Liver (tissue), 9 donors: Measurements from ENCODE around the gene LHFPL5. TPM values are rescaled to one million over a fixed set of nuclear protein-coding genes. Genes with fewer than 3 reads are reported as not detected.

Experiments
- DNase-seq: peaks from one replicate; pipeline ENCODE4 v3.0.0-alpha.2; 2017; ENCODE audit warnings: low spot score
- H3K27ac ChIP-seq, 2 donors: one replicate each; pipeline ENCODE4 v1.7.0; 2013; ENCODE audit warnings: inconsistent platforms in 2 of 2, low read length in 2 of 2, control low read depth in 1 of 2, low read depth in 1 of 2, mild to moderate bottlenecking in 1 of 2
- H3K27me3 ChIP-seq, 4 donors: one replicate each; pipeline versions ENCODE4 v1.6.1 to v1.7.0; 2013; ENCODE audit warnings: low read length in 3 of 4, inconsistent platforms in 1 of 4, mild to moderate bottlenecking in 1 of 4, moderate library complexity in 1 of 4; ENCODE audit not compliant: control insufficient read depth in 4 of 4, insufficient read depth in 4 of 4
- H3K36me3 ChIP-seq, 4 donors: one replicate each; pipeline versions ENCODE4 v1.6.1 to v1.7.0; 2013; ENCODE audit warnings: low read length in 3 of 4, mild to moderate bottlenecking in 3 of 4, low read depth in 1 of 4, moderate library complexity in 1 of 4; ENCODE audit not compliant: control insufficient read depth in 4 of 4, insufficient read depth in 3 of 4
- H3K4me1 ChIP-seq, 4 donors: one replicate each; pipeline versions ENCODE4 v1.6.1 to v1.7.0; 2013; ENCODE audit warnings: low read length in 3 of 4, mild to moderate bottlenecking in 3 of 4, moderate library complexity in 1 of 4; ENCODE audit not compliant: control insufficient read depth in 4 of 4, insufficient read depth in 4 of 4
- H3K4me3 ChIP-seq, 3 donors: one replicate each; pipeline versions ENCODE4 v1.6.1 to v1.7.0; 2013; ENCODE audit warnings: low read length in 3 of 3, control low read depth in 1 of 3, low read depth in 1 of 3, mild to moderate bottlenecking in 1 of 3
- H3K9ac ChIP-seq, 2 donors: one replicate each; pipeline ENCODE4 v1.7.0; 2013; ENCODE audit warnings: low read length in 2 of 2, mild to moderate bottlenecking in 2 of 2, moderate library complexity in 2 of 2, control low read depth in 1 of 2, low read depth in 1 of 2
- H3K9me3 ChIP-seq, 4 donors: one replicate each; pipeline versions ENCODE4 v1.6.1 to v1.7.0; 2013; ENCODE audit warnings: low read length in 3 of 4; ENCODE audit not compliant: control insufficient read depth in 4 of 4
- EGR1 ChIP-seq, 2 donors: IDR thresholded peaks; 2 replicates each; pipeline ENCODE4 v1.6.1; 2016 to 2018; ENCODE audit warnings: antibody characterized with exemption in 2 of 2, low read depth in 2 of 2
- FOXA1 ChIP-seq: IDR thresholded peaks from 2 replicates; pipeline ENCODE4 v1.6.1; 2016; ENCODE audit warnings: antibody characterized with exemption
- FOXA2 ChIP-seq: IDR thresholded peaks from 2 replicates; pipeline ENCODE4 v1.6.1; 2016; ENCODE audit warnings: antibody characterized with exemption
- GABPA ChIP-seq, 2 donors: IDR thresholded peaks in 1 of 2; conservative IDR thresholded peaks in 1 of 2; 2 replicates each; pipeline ENCODE4 v1.6.1; 2016; ENCODE audit warnings: antibody characterized with exemption in 2 of 2, mild to moderate bottlenecking in 1 of 2, moderate library complexity in 1 of 2
- HNF4A ChIP-seq, 2 donors: conservative IDR thresholded peaks; 2 replicates each; pipeline ENCODE4 v1.6.1; 2016; ENCODE audit warnings: antibody characterized with exemption in 2 of 2, mild to moderate bottlenecking in 2 of 2
- JUND ChIP-seq, 2 donors: IDR thresholded peaks; 2 replicates each; pipeline ENCODE4 v1.6.1; 2016; ENCODE audit warnings: antibody characterized with exemption in 2 of 2
- NR2F2 ChIP-seq: IDR thresholded peaks from 2 replicates; pipeline ENCODE4 v1.6.1; 2016; ENCODE audit warnings: antibody characterized with exemption
- REST ChIP-seq: IDR thresholded peaks from 2 replicates; pipeline ENCODE4 v1.6.1; 2016; ENCODE audit warnings: antibody characterized with exemption, mild to moderate bottlenecking
- RXRA ChIP-seq, 2 donors: IDR thresholded peaks; 2 replicates each; pipeline ENCODE4 v1.6.1; 2017 to 2018; ENCODE audit warnings: antibody characterized with exemption in 2 of 2, mild to moderate bottlenecking in 1 of 2
- SP1 ChIP-seq: IDR thresholded peaks from 2 replicates; pipeline ENCODE4 v1.6.1; 2018; ENCODE audit warnings: antibody characterized with exemption, mild to moderate bottlenecking
- TAF1 ChIP-seq: conservative IDR thresholded peaks from 2 replicates; pipeline ENCODE4 v1.6.1; 2016; ENCODE audit warnings: antibody characterized with exemption, mild to moderate bottlenecking
- YY1 ChIP-seq: IDR thresholded peaks from 2 replicates; pipeline ENCODE4 v1.6.1; 2016; ENCODE audit warnings: antibody characterized with exemption, mild to moderate bottlenecking
- WGBS: extraction: QIAGEN DNeasy Blood & Tissue Kit; methylation state at CpG from one replicate; pipeline ENCODE4 v1.1.7; 2013; 5-methylcytosine and 5-hydroxymethylcytosine counted together
- polyA plus RNA-seq, 2 donors: library from polyadenylated mRNA; stranded (reverse) in 1 of 2; unstranded in 1 of 2; fragments of 200-250 nt in 1 of 2; fragments of >200 nt in 1 of 2; fragmentation: Nextera tagmentation in 1 of 2; extraction: Ambion mirVana in 1 of 2; gene quantifications; one replicate each; pipeline versions ENCODE4 v1.2.1 to v1.2.3, GENCODE V29; 2013 to 2015
- total RNA-seq, 2 donors: library from RNA; depleted of rRNA; stranded (reverse); fragments of >200 nt; gene quantifications; one replicate each; pipeline ENCODE4 v1.2.3, GENCODE V29; 2014
- TF ChIP-seq, protein P1 (sequence below): IDR thresholded peaks from 2 replicates; pipeline ENCODE4 v1.6.1; 2016; ENCODE audit warnings: antibody characterized with exemption
- TF ChIP-seq, protein P2 (sequence below): IDR thresholded peaks from 2 replicates; pipeline ENCODE4 v1.6.1; 2016; ENCODE audit warnings: antibody characterized with exemption
- TF ChIP-seq, protein P3 (sequence below): IDR thresholded peaks from 2 replicates; pipeline ENCODE4 v1.6.1; 2016; ENCODE audit warnings: antibody characterized with exemption
- donor health status: healthy.
- donor health status: healthy.
- donor health status: healthy.
- donor health status: healthy.
- donor health status: healthy.

LHFPL5 gene
- total and polyA plus RNA-seq, 4 donors = not detected

DNA sequence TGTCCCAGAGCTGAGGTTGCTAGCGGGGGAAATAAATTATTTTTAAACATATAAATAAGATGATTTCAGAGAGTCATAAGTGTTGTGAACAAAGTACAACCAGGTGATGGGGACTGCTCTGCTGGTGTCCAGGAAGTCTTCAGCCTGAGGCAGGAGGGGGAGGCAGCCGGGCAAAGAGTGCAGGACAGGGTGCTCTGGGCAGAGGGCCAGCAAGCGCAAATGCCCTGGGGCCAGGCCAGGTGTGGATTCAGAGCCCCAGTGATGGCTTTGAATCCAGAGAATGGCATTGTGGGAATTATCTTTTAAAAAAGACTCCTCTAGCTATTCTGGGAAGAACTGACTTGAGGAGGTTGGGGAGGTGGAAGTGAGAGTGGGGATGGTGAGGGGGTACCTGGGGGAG, 22.7 kb upstream of the LHFPL5 start:
- no peak for DNase-seq
- 40% methylated on average over 3 of the region's 3 CpGs for WGBS
- no peak overlapping the region for H3K4me3 ChIP-seq

DNA sequence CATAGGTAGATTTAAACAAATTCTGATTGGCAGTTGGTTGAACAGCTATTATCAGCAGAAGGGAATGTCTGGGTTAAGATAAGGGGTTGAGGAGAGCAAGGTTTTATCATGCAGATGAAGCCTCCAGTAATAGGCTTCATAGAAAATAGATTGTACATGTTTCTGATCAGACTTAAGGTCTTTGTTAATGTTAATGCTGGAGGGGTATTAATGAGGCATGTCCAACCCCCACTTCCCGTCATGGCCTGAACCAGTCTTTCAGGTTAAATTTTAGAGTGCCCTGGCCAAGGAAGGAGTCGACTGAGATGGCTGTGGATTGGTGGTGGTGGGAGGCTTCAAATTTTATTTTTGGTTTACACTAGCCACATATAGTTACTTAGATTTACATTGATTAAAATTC, 21.0 kb upstream of the LHFPL5 start:
- H3K27ac ChIP-seq = no peak overlapping the region
- no peak overlapping the region for H3K4me3 ChIP-seq
- TF ChIP-seq, protein P1, sequence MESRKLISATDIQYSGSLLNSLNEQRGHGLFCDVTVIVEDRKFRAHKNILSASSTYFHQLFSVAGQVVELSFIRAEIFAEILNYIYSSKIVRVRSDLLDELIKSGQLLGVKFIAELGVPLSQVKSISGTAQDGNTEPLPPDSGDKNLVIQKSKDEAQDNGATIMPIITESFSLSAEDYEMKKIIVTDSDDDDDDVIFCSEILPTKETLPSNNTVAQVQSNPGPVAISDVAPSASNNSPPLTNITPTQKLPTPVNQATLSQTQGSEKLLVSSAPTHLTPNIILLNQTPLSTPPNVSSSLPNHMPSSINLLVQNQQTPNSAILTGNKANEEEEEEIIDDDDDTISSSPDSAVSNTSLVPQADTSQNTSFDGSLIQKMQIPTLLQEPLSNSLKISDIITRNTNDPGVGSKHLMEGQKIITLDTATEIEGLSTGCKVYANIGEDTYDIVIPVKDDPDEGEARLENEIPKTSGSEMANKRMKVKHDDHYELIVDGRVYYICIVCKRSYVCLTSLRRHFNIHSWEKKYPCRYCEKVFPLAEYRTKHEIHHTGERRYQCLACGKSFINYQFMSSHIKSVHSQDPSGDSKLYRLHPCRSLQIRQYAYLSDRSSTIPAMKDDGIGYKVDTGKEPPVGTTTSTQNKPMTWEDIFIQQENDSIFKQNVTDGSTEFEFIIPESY = no peak
- TF ChIP-seq FOXA1 = no peak
- no peak for TF ChIP-seq RXRA (IDR thresholded peaks at IDR 0.05)
- no peak for TF ChIP-seq FOXA2
- no peak for TF ChIP-seq SP1
- TF ChIP-seq, protein P2, sequence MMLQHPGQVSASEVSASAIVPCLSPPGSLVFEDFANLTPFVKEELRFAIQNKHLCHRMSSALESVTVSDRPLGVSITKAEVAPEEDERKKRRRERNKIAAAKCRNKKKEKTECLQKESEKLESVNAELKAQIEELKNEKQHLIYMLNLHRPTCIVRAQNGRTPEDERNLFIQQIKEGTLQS = no peak
- TF ChIP-seq EGR1 (IDR thresholded peaks at IDR 0.05; ENCODE audit: low read depth in 2 of 2) = no peak
- TF ChIP-seq REST = no peak
- no peak for TF ChIP-seq TAF1
- TF ChIP-seq, protein P3, sequence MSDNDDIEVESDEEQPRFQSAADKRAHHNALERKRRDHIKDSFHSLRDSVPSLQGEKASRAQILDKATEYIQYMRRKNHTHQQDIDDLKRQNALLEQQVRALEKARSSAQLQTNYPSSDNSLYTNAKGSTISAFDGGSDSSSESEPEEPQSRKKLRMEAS = no peak
- TF ChIP-seq GABPA (IDR thresholded peaks at IDR 0.05 in 1 of 2, conservative IDR thresholded peaks at IDR 0.05 in 1 of 2) = no peak
- TF ChIP-seq NR2F2 = no peak
- TF ChIP-seq YY1 = no peak
- no peak for TF ChIP-seq HNF4A (conservative IDR thresholded peaks at IDR 0.05)
- TF ChIP-seq JUND (IDR thresholded peaks at IDR 0.05) = no peak
- WGBS = 83% methylated on average over 2 of the region's 2 CpGs
- no peaks in the 10 kb centered on the region for H3K9me3 ChIP-seq
- DNase-seq = no peak
- H3K9ac ChIP-seq = no peak overlapping the region
- no peaks in the 10 kb centered on the region for H3K36me3 ChIP-seq
- peaks cover 0 to 3% (median 2%) of the 10 kb centered on the region in 4 donors for H3K4me1 ChIP-seq
- H3K27me3 ChIP-seq = peaks cover 0 to 3% (median 0%) of the 10 kb centered on the region in 4 donors

More for the DNA sequence above, 22.7 kb upstream of the LHFPL5 start:
- Histone ChIP-seq H3K36me3 (no peaks in the 10 kb centered on the region), H3K9me3 (no peaks in the 10 kb centered on the region), H3K9ac (no peak overlapping the region), H3K27me3 (peaks cover 0 to 3% (median 0%) of the 10 kb centered on the region in 4 donors), H3K27ac (no peak overlapping the region), H3K4me1 (peaks cover 0 to 3% (median under 1%) of the 10 kb centered on the region in 4 donors)
- TF ChIP-seq FOXA1 (no peak), HNF4A (conservative IDR thresholded peaks at IDR 0.05) (peak in 1 of 2 donors; percentile 20), TAF1 (no peak), EGR1 (IDR thresholded peaks at IDR 0.05; ENCODE audit: low read depth in 2 of 2) (no peak)
- TF ChIP-seq, protein P3 = no peak
